Measurements from ENCODE around the gene LMNA.

Gene LMNA

GRCh38 chr1:156126043-156126629 is 11.6 kb downstream of the LMNA start:
- peak; percentile 49 for DNase-seq (ENCODE audit: extremely low spot score)
- ChIA-PET POLR2A (interaction anchor here (0.8 to 17.9 kb wide), 4 partner anchors 11 to 25 kb away, joined by 3 to 266 read pairs (median 14); partner anchors contain the start of gene LMNA), CTCF (interaction anchor here (1.4 to 27.7 kb wide), 5 partner anchors 9 to 98 kb away, joined by 4 to 1172 read pairs (median 10); partner anchors contain the start of genes LMNA, MEX3A and SLC25A44)
- TF ChIP-seq CTCF (IDR thresholded peaks at IDR 0.05; ENCODE audit: control extremely low read depth, extremely low read depth, low read depth, missing control alignments), result peak; percentile 39

- DNase-seq (ENCODE audit: extremely low spot score), result peak; percentile 69
- ChIA-PET POLR2A (interaction anchor here (0.6 to 17.9 kb wide), 11 partner anchors 8 to 591 kb away, joined by 3 to 266 read pairs (median 6); partner anchors contain the start of genes LMNA and PMF1), CTCF (interaction anchor here (0.6 to 27.7 kb wide), 10 partner anchors 9 to 154 kb away, joined by 3 to 1172 read pairs (median 8); partner anchors contain the start of genes LMNA, MEX3A and SLC25A44)
- no peak for TF ChIP-seq CTCF (IDR thresholded peaks at IDR 0.05; ENCODE audit: control extremely low read depth, extremely low read depth, low read depth, missing control alignments)
These were observed 12.4 kb downstream of the LMNA start for GRCh38 chr1:156126630-156127534.

- ChIA-PET POLR2A (interaction anchor here (0.6 to 17.9 kb wide), 7 partner anchors 10 to 189 kb away, joined by 3 to 266 read pairs (median 5); partner anchors contain the start of gene LMNA), CTCF (interaction anchor here (0.8 to 27.7 kb wide), 18 partner anchors 8 to 231 kb away, joined by 3 to 1172 read pairs (median 7); partner anchors contain the start of genes LMNA, MEX3A and SLC25A44)
- no peak for DNase-seq (ENCODE audit: extremely low spot score)
- no peak for TF ChIP-seq CTCF (IDR thresholded peaks at IDR 0.05; ENCODE audit: control extremely low read depth, extremely low read depth, low read depth, missing control alignments)
These were observed 13.8 kb downstream of the LMNA start for GRCh38 chr1:156128308-156128653.

- CTCF ChIA-PET, result interaction anchor here (0.8 to 27.7 kb wide), 27 partner anchors 8 to 231 kb away, joined by 3 to 1172 read pairs (median 6); partner anchors contain the start of genes ARHGEF2, LMNA, MEX3A and SLC25A44
- TF ChIP-seq CTCF (IDR thresholded peaks at IDR 0.05; ENCODE audit: control extremely low read depth, extremely low read depth, low read depth, missing control alignments), result no peak
- no peak for DNase-seq (ENCODE audit: extremely low spot score)
- POLR2A ChIA-PET, result interaction anchor here (0.6 to 17.9 kb wide), 8 partner anchors 8 to 35 kb away, joined by 3 to 266 read pairs (median 5); partner anchors contain the start of gene LMNA
These were observed 14.4 kb downstream of the LMNA start for GRCh38 chr1:156128654-156129597.

- peak; percentile 77 for DNase-seq (ENCODE audit: extremely low spot score)
- CTCF ChIA-PET, result interaction anchor here (0.7 to 27.7 kb wide), 29 partner anchors 7 to 289 kb away, joined by 3 to 1172 read pairs (median 5); partner anchors contain the start of genes ARHGEF2, LMNA, MEX3A and PMF1
- peak; percentile 96 for TF ChIP-seq CTCF (IDR thresholded peaks at IDR 0.05; ENCODE audit: control extremely low read depth, extremely low read depth, low read depth, missing control alignments)
- POLR2A ChIA-PET, result interaction anchor here (0.6 to 17.9 kb wide), 4 partner anchors 13 to 36 kb away, joined by 5 to 266 read pairs (median 9); partner anchors contain the start of gene LMNA
These were observed 15.4 kb downstream of the LMNA start for GRCh38 chr1:156129687-156130577.
